Endodermal cell (in vitro differentiated cells): ENCODE measurements around the gene OPCML. TPM values are rescaled to one million over a fixed set of nuclear protein-coding genes. Genes with fewer than 3 reads are reported as not detected.

Source experiments
- DNase-seq: peaks from one replicate; pipeline ENCODE4 v3.0.0-alpha.2; 2017
- H3K27ac ChIP-seq: 2 replicates; pipeline ENCODE4 v1.5.1; 2013; ENCODE audit warnings: mild to moderate bottlenecking, low read depth, low read length, moderate library complexity
- H3K27me3 ChIP-seq: 2 replicates; pipeline ENCODE4 v1.6.1; 2013; ENCODE audit warnings: mild to moderate bottlenecking, low read length, moderate library complexity; ENCODE audit not compliant: insufficient read depth, control insufficient read depth, poor library complexity, severe bottlenecking
- H3K36me3 ChIP-seq: 2 replicates; pipeline ENCODE4 v1.7.0; 2013; ENCODE audit warnings: mild to moderate bottlenecking, low read length, moderate library complexity; ENCODE audit not compliant: control insufficient read depth, insufficient read depth
- H3K4me1 ChIP-seq: one replicate; pipeline ENCODE4 v1.7.0; 2013; ENCODE audit warnings: low read length; ENCODE audit not compliant: control insufficient read depth, insufficient read depth
- H3K4me3 ChIP-seq: 2 replicates; pipeline ENCODE4 v1.5.1; 2013; ENCODE audit warnings: mild to moderate bottlenecking, low read length, moderate library complexity
- H3K9ac ChIP-seq: 2 replicates; pipeline ENCODE4 v1.6.1; 2013; ENCODE audit warnings: mild to moderate bottlenecking, low read length, moderate library complexity; ENCODE audit not compliant: poor library complexity, severe bottlenecking; ENCODE audit errors: extremely low read depth
- H3K9me3 ChIP-seq: 2 replicates; pipeline ENCODE4 v1.6.1; 2013; ENCODE audit warnings: mild to moderate bottlenecking, low read length, moderate library complexity; ENCODE audit not compliant: control insufficient read depth
- H3K27ac Mint-ChIP-seq: 2 replicates; pipeline ENCODE4 v1.8.0; 2020; ENCODE audit warnings: mixed read lengths
- H3K27me3 Mint-ChIP-seq: 2 replicates; pipeline ENCODE4 v1.8.0; 2021; ENCODE audit warnings: mild to moderate bottlenecking, mixed read lengths; ENCODE audit not compliant: insufficient read depth
- H3K36me3 Mint-ChIP-seq: 2 replicates; pipeline ENCODE4 v1.8.0; 2020; ENCODE audit warnings: low read depth, mixed read lengths
- H3K4me1 Mint-ChIP-seq: 2 replicates; pipeline ENCODE4 v1.8.0; 2020; ENCODE audit warnings: mixed read lengths
- H3K4me3 Mint-ChIP-seq: 2 replicates; pipeline ENCODE4 v1.8.0; 2020; ENCODE audit warnings: mild to moderate bottlenecking, moderate library complexity, mixed read lengths
- H3K9me3 Mint-ChIP-seq: 2 replicates; pipeline ENCODE4 v1.8.0; 2020; ENCODE audit warnings: mild to moderate bottlenecking, mixed read lengths
- WGBS, 2 experiments: methylation state at CpG; one replicate each; pipeline versions ENCODE4 v1.1.5 to v1.1.7; 2013; ENCODE audit warnings: missing lambda C conversion rate in 2 of 2, mixed read lengths in 1 of 2; ENCODE audit not compliant: insufficient coverage in 1 of 2, insufficient read length in 1 of 2; 5-methylcytosine and 5-hydroxymethylcytosine counted together
- total RNA-seq, 2 donors: library from RNA; stranded (reverse); fragmentation: NEBNext Ultra II Directional in 1 of 2; extraction: Animal tissue kit (Norgen Biotek cat#: 25700) in 1 of 2; gene quantifications; 2 replicates in 1 of 2; 3 replicates in 1 of 2; pipeline ENCODE4 v1.2.1, GENCODE V29; 2021
- TF ChIP-seq, protein P1 (sequence below): fragments of 200-600 bp; sonication (generic); conservative IDR thresholded peaks from 2 replicates; pipeline ENCODE4 v1.5.0; 2021; ENCODE audit warnings: antibody characterized with exemption, mild to moderate bottlenecking

Gene OPCML
- total RNA-seq, 2 donors from 2014 or later: 0.49 to 0.86 TPM

DNA sequence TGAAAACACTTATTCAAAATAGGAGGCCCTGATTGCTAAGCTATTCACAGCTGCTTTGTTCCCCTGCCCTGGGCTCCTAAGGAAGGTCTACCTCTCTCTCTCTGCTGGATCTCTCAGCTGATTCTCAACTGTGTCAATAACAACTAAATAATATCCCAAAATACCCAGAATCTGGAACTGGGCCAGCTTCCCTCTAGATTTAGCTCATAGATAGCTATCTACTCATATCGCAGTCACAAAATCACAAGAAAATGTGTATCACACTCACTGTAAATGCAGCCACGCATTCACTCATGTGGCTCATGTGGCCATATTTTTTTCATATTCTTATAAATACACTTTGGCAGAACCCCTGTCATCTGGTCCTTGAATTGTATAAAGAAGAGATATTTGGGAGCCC is 555.1 kb downstream of the OPCML start:
- Histone ChIP-seq H3K4me3 (no peak overlapping the region), H3K4me1 (peaks cover 3% of the 10 kb centered on the region), H3K27me3 (no peaks in the 10 kb centered on the region), H3K36me3 (no peaks in the 10 kb centered on the region), H3K9me3 (no peaks in the 10 kb centered on the region), H3K27ac (no peak overlapping the region), H3K9ac (no peak overlapping the region)
- 86 to 88% methylated on average over 1 to 2 of the region's 2 CpGs for WGBS, 2 experiments
- Mint-ChIP-seq H3K36me3 (no peaks in the 10 kb centered on the region), H3K9me3 (no peaks in the 10 kb centered on the region), H3K4me1 (peaks cover 34% of the 10 kb centered on the region), H3K27me3 (no peaks in the 10 kb centered on the region), H3K27ac (no peak overlapping the region), H3K4me3 (no peak overlapping the region)
- no peak for DNase-seq
- TF ChIP-seq, protein P1, sequence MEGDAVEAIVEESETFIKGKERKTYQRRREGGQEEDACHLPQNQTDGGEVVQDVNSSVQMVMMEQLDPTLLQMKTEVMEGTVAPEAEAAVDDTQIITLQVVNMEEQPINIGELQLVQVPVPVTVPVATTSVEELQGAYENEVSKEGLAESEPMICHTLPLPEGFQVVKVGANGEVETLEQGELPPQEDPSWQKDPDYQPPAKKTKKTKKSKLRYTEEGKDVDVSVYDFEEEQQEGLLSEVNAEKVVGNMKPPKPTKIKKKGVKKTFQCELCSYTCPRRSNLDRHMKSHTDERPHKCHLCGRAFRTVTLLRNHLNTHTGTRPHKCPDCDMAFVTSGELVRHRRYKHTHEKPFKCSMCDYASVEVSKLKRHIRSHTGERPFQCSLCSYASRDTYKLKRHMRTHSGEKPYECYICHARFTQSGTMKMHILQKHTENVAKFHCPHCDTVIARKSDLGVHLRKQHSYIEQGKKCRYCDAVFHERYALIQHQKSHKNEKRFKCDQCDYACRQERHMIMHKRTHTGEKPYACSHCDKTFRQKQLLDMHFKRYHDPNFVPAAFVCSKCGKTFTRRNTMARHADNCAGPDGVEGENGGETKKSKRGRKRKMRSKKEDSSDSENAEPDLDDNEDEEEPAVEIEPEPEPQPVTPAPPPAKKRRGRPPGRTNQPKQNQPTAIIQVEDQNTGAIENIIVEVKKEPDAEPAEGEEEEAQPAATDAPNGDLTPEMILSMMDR: no peak

DNA sequence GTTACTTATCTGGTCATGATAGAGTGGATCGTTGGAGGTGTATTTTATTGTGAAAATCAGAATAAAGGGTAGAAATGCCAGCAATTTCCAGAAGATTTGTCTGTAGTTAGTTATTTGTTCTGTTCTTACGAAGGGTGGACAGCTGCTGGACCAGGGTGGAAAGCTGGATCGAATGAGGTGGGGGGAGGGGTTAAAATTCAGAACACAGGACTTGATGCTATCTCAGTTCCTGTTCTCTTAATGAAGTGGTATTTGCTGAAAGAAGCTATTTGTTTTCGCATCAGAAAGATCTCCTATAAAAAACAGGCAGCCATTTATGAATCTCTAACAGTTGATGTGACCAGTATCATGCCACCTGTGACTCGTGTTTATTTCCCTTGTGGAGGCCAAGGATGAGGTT is 556.2 kb downstream of the OPCML start:
- Histone ChIP-seq H3K9me3 (no peaks in the 10 kb centered on the region), H3K4me3 (no peak overlapping the region), H3K27ac (no peak overlapping the region), H3K27me3 (no peaks in the 10 kb centered on the region), H3K36me3 (no peaks in the 10 kb centered on the region), H3K4me1 (peaks cover 3% of the 10 kb centered on the region), H3K9ac (no peak overlapping the region)
- H3K36me3 Mint-ChIP-seq: no peaks in the 10 kb centered on the region
- peaks cover 29% of the 10 kb centered on the region for H3K4me1 Mint-ChIP-seq
- no peaks in the 10 kb centered on the region for H3K27me3 Mint-ChIP-seq
- TF ChIP-seq, protein P1: no peak
- no peaks in the 10 kb centered on the region for H3K9me3 Mint-ChIP-seq
- 80 to 97% methylated on average over 2 to 5 of the region's 5 CpGs for WGBS, 2 experiments
- no peak overlapping the region for H3K27ac Mint-ChIP-seq
- no peak overlapping the region for H3K4me3 Mint-ChIP-seq
- DNase-seq: no peak

GRCh38 chr11:132973686-132974085 is 558.6 kb downstream of the OPCML start:
- Histone ChIP-seq H3K4me3 (no peak overlapping the region), H3K4me1 (no peaks in the 10 kb centered on the region), H3K9ac (no peak overlapping the region), H3K9me3 (no peaks in the 10 kb centered on the region), H3K36me3 (no peaks in the 10 kb centered on the region), H3K27ac (no peak overlapping the region), H3K27me3 (no peaks in the 10 kb centered on the region)
- no peaks in the 10 kb centered on the region for H3K36me3 Mint-ChIP-seq
- TF ChIP-seq, protein P1: no peak
- no peaks in the 10 kb centered on the region for H3K9me3 Mint-ChIP-seq
- no peak for DNase-seq
- H3K27ac Mint-ChIP-seq: no peak overlapping the region
- peaks cover 27% of the 10 kb centered on the region for H3K4me1 Mint-ChIP-seq
- no peaks in the 10 kb centered on the region for H3K27me3 Mint-ChIP-seq
- 72 to 80% methylated on average over 5 to 6 of the region's 6 CpGs for WGBS, 2 experiments
- H3K4me3 Mint-ChIP-seq: no peak overlapping the region
